ENCODE results near the gene GTF2E1. TPM values are rescaled to one million over a fixed set of nuclear protein-coding genes. Genes with fewer than 3 reads are reported as not detected.
A peak's percentile ranks its signal among the peaks of the same experiment; 100 is the strongest.

Gene GTF2E1
- total RNA-seq, 1 donor: 13.0 TPM

DNA sequence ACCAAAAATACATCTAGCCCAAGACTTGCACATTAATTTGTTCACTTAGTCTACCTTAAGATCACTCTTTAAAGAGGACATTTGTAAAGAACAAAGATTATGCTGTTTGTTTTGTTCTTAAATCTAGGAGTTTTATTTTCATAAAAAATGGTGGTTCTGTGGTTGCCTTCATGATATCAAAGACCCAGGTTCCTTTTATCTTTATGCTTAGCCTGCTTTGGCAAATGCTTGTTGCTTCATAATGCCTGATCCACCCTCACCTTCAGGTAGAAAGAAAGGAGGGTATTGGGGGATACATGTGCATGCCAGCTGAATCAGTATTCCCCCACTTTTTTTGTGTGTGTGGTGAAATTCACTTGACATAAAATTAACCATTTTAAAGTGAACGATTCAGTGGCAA lies 48.5 kb downstream of the GTF2E1 start:
- Histone ChIP-seq H3K4me3 (ENCODE audit: insufficient read depth, low read length) (no peak overlapping the region), H3K27me3 (ENCODE audit: insufficient read depth, low read length) (no peaks in the 10 kb centered on the region), H4K20me1 (ENCODE audit: insufficient read depth, low read length) (no peaks in the 10 kb centered on the region), H2AFZ (ENCODE audit: low read length) (no peak overlapping the region), H3K4me1 (ENCODE audit: insufficient read depth, low read length) (peaks cover 30% of the 10 kb centered on the region), H3K4me2 (ENCODE audit: insufficient read depth, low read length) (no peak overlapping the region), H3K27ac (ENCODE audit: low read depth, low read length) (no peak overlapping the region), H3K9me3 (ENCODE audit: low read depth, low read length) (no peaks in the 10 kb centered on the region), H3K36me3 (ENCODE audit: insufficient read depth, low read length) (no peaks in the 10 kb centered on the region), H3K79me2 (ENCODE audit: insufficient read depth, low read length) (no peaks in the 10 kb centered on the region)
- no peak for DNase-seq (ENCODE audit: insufficient read length, low spot score, missing footprints)
- no peak for TF ChIP-seq CTCF (IDR thresholded peaks at IDR 0.05; ENCODE audit: extremely low read depth, low read depth, low read length)

DNA sequence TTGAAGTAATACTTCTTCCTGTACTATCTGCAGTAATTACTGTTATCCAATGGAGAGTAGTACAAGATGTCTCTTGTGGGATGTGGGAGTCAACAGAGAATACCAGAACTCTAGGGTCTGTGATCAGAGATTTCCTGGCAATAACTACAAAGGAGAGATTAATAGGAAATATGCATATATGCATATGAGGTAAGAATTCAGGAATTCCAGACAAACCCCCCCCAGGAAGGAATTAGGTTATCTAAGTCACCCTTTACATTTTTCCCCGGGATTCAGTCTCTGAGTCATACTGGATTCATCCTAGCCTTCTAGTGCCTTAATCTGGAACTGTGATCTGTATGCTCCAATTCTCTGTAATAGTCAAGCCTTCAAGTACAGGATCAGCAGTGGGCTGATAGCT lies 49.4 kb downstream of the GTF2E1 start:
- Histone ChIP-seq H3K4me2 (ENCODE audit: insufficient read depth, low read length) (peak overlapping the region; percentile 33), H4K20me1 (ENCODE audit: insufficient read depth, low read length) (no peaks in the 10 kb centered on the region), H2AFZ (ENCODE audit: low read length) (no peak overlapping the region), H3K27me3 (ENCODE audit: insufficient read depth, low read length) (no peaks in the 10 kb centered on the region), H3K36me3 (ENCODE audit: insufficient read depth, low read length) (no peaks in the 10 kb centered on the region), H3K9me3 (ENCODE audit: low read depth, low read length) (no peaks in the 10 kb centered on the region), H3K27ac (ENCODE audit: low read depth, low read length) (peak overlapping the region; percentile 70), H3K79me2 (ENCODE audit: insufficient read depth, low read length) (no peaks in the 10 kb centered on the region), H3K4me3 (ENCODE audit: insufficient read depth, low read length) (no peak overlapping the region), H3K4me1 (ENCODE audit: insufficient read depth, low read length) (peaks cover 30% of the 10 kb centered on the region)
- peak; percentile 53 for DNase-seq (ENCODE audit: insufficient read length, low spot score, missing footprints)
- TF ChIP-seq CTCF (IDR thresholded peaks at IDR 0.05; ENCODE audit: extremely low read depth, low read depth, low read length): no peak

DNA sequence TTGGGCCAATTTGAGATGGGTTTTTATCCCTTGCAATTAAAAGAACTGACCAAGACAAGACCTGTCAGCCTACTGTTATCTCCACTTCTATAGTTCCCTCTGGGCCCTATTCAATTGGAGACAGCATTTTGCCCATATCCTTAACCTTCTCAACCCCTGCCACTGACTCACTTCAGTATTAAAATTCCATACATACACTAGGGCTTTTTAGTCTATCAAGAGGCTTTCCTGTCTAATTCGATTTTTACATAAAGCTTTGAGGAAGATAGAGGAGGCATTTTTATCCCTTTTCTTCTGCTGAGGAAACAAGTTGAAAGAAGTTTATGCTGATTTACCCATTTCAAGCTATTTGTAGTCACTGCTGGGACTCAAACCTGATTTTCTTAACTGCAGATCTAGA lies 51.1 kb downstream of the GTF2E1 start:
- Histone ChIP-seq H2AFZ (ENCODE audit: low read length) (no peak overlapping the region), H3K36me3 (ENCODE audit: insufficient read depth, low read length) (no peaks in the 10 kb centered on the region), H3K4me1 (ENCODE audit: insufficient read depth, low read length) (peaks cover 30% of the 10 kb centered on the region), H3K4me3 (ENCODE audit: insufficient read depth, low read length) (no peak overlapping the region), H3K9me3 (ENCODE audit: low read depth, low read length) (no peaks in the 10 kb centered on the region), H3K79me2 (ENCODE audit: insufficient read depth, low read length) (no peaks in the 10 kb centered on the region), H3K27me3 (ENCODE audit: insufficient read depth, low read length) (no peaks in the 10 kb centered on the region), H4K20me1 (ENCODE audit: insufficient read depth, low read length) (no peaks in the 10 kb centered on the region), H3K4me2 (ENCODE audit: insufficient read depth, low read length) (peak overlapping the region; percentile 12), H3K27ac (ENCODE audit: low read depth, low read length) (peak overlapping the region; percentile 39)
- DNase-seq (ENCODE audit: insufficient read length, low spot score, missing footprints): no peak
- no peak for TF ChIP-seq CTCF (IDR thresholded peaks at IDR 0.05; ENCODE audit: extremely low read depth, low read depth, low read length)

- Histone ChIP-seq H3K27ac (ENCODE audit: low read depth, low read length) (peak overlapping the region; percentile 47), H3K36me3 (ENCODE audit: insufficient read depth, low read length) (no peaks in the 10 kb centered on the region), H3K79me2 (ENCODE audit: insufficient read depth, low read length) (no peaks in the 10 kb centered on the region), H3K27me3 (ENCODE audit: insufficient read depth, low read length) (no peaks in the 10 kb centered on the region), H3K4me3 (ENCODE audit: insufficient read depth, low read length) (no peak overlapping the region), H4K20me1 (ENCODE audit: insufficient read depth, low read length) (no peaks in the 10 kb centered on the region), H3K4me2 (ENCODE audit: insufficient read depth, low read length) (no peak overlapping the region), H2AFZ (ENCODE audit: low read length) (peak overlapping the region; percentile 28), H3K4me1 (ENCODE audit: insufficient read depth, low read length) (peaks cover 30% of the 10 kb centered on the region), H3K9me3 (ENCODE audit: low read depth, low read length) (no peaks in the 10 kb centered on the region)
- no peak for DNase-seq (ENCODE audit: insufficient read length, low spot score, missing footprints)
- TF ChIP-seq CTCF (IDR thresholded peaks at IDR 0.05; ENCODE audit: extremely low read depth, low read depth, low read length): peak; percentile 95
Measured at GRCh38 chr3:120795017-120795648, 52.6 kb downstream of the GTF2E1 start.

All from osteoblast (primary cell).